ENCODE data around the gene NCKAP1. TPM values are rescaled to one million over a fixed set of nuclear protein-coding genes. Genes with fewer than 3 reads are reported as not detected.
A peak's percentile ranks its signal among the peaks of the same experiment; 100 is the strongest.

The NCKAP1 gene
- total RNA-seq, 1 donor from 2014 or later: 180 TPM

- H3K36me3 ChIP-seq (ENCODE audit: control insufficient read depth, insufficient read depth, low read length): peaks cover 5% of the 10 kb centered on the region
- H3K4me3 ChIP-seq (ENCODE audit: low read depth, low read length): no peak overlapping the region
- FAIRE-seq (peak; percentile 76), DNase-seq (ENCODE audit: low read depth) (no peak)
- H3K27me3 ChIP-seq (ENCODE audit: control insufficient read depth, insufficient read depth, low read length): no peaks in the 10 kb centered on the region
- TF ChIP-seq CTCF (IDR thresholded peaks at IDR 0.05; ENCODE audit: insufficient read depth, low read length, severe bottlenecking): no peak
Measured at GRCh38 chr2:182946958-182947369, 91.3 kb downstream of the NCKAP1 start.

GRCh38 chr2:182943339-182943738, 94.9 kb downstream of the NCKAP1 start:
- TF ChIP-seq CTCF (IDR thresholded peaks at IDR 0.05; ENCODE audit: insufficient read depth, low read length, severe bottlenecking): no peak
- no peak for FAIRE-seq
- peaks cover 4% of the 10 kb centered on the region for H3K36me3 ChIP-seq (ENCODE audit: control insufficient read depth, insufficient read depth, low read length)
- H3K27me3 ChIP-seq (ENCODE audit: control insufficient read depth, insufficient read depth, low read length): no peaks in the 10 kb centered on the region
- no peak overlapping the region for H3K4me3 ChIP-seq (ENCODE audit: low read depth, low read length)
- no peak for DNase-seq (ENCODE audit: low read depth)

- peaks cover 4% of the 10 kb centered on the region for H3K36me3 ChIP-seq (ENCODE audit: control insufficient read depth, insufficient read depth, low read length)
- H3K27me3 ChIP-seq (ENCODE audit: control insufficient read depth, insufficient read depth, low read length): no peaks in the 10 kb centered on the region
- no peak overlapping the region for H3K4me3 ChIP-seq (ENCODE audit: low read depth, low read length)
- FAIRE-seq: no peak
- no peak for DNase-seq (ENCODE audit: low read depth)
- no peak for TF ChIP-seq CTCF (IDR thresholded peaks at IDR 0.05; ENCODE audit: insufficient read depth, low read length, severe bottlenecking)
Measured at GRCh38 chr2:182942756-182943155, 95.5 kb downstream of the NCKAP1 start.

DNA sequence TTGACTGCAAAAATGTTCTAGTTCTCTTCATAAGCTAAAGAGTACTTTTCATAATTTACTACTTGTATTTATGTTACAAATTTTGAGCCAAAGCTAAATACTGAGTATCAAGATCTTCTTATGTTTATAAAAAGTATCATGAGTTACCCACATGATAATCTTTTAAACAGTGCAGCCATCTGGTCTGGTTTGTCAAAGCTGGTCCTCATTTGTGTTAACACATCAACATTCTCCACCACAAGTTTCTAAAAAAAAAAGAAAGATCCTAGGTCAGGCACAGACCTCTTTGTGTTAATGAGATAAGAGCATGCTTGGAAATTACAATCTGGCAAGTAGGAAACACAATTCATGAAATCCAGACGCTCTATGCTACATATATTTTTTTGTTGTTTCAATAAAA, 96.3 kb downstream of the NCKAP1 start:
- Histone ChIP-seq H3K36me3 (ENCODE audit: control insufficient read depth, insufficient read depth, low read length) (peaks cover under 1% of the 10 kb centered on the region), H3K27me3 (ENCODE audit: control insufficient read depth, insufficient read depth, low read length) (no peaks in the 10 kb centered on the region), H3K4me3 (ENCODE audit: low read depth, low read length) (no peak overlapping the region)
- TF ChIP-seq CTCF (IDR thresholded peaks at IDR 0.05; ENCODE audit: insufficient read depth, low read length, severe bottlenecking): no peak
- DNase-seq (ENCODE audit: low read depth) (no peak), FAIRE-seq (no peak)

- TF ChIP-seq CTCF (IDR thresholded peaks at IDR 0.05; ENCODE audit: insufficient read depth, low read length, severe bottlenecking): no peak
- DNase-seq (ENCODE audit: low read depth) (no peak), FAIRE-seq (no peak)
- Histone ChIP-seq H3K27me3 (ENCODE audit: control insufficient read depth, insufficient read depth, low read length) (no peaks in the 10 kb centered on the region), H3K36me3 (ENCODE audit: control insufficient read depth, insufficient read depth, low read length) (no peaks in the 10 kb centered on the region), H3K4me3 (ENCODE audit: low read depth, low read length) (no peak overlapping the region)
Measured at GRCh38 chr2:182941121-182941722, 97.0 kb downstream of the NCKAP1 start.

- no peak for FAIRE-seq
- peak; percentile 78 for DNase-seq (ENCODE audit: low read depth)
Measured at GRCh38 chr2:182937870-182938269, 100.4 kb downstream of the NCKAP1 start.

More at GRCh38 chr2:182937870-182938269, 100.4 kb downstream of the NCKAP1 start:
- Histone ChIP-seq H3K27me3 (ENCODE audit: control insufficient read depth, insufficient read depth, low read length) (no peaks in the 10 kb centered on the region), H3K4me3 (ENCODE audit: low read depth, low read length) (no peak overlapping the region), H3K36me3 (ENCODE audit: control insufficient read depth, insufficient read depth, low read length) (peaks cover 1% of the 10 kb centered on the region)
- TF ChIP-seq CTCF (IDR thresholded peaks at IDR 0.05; ENCODE audit: insufficient read depth, low read length, severe bottlenecking): no peak
